HuH-7.5 (cell line): ENCODE results near the gene PMEL.
"Not testable (repeated sequence)": the region's sequence is repeated elsewhere in the genome, so short reads cannot be mapped to it uniquely, and the experiment has no call there.

Experiments used
- DNase-seq: peaks from one replicate; pipeline ENCODE4 v3.0.0; 2011; ENCODE audit warnings: low spot score

The PMEL gene

DNA sequence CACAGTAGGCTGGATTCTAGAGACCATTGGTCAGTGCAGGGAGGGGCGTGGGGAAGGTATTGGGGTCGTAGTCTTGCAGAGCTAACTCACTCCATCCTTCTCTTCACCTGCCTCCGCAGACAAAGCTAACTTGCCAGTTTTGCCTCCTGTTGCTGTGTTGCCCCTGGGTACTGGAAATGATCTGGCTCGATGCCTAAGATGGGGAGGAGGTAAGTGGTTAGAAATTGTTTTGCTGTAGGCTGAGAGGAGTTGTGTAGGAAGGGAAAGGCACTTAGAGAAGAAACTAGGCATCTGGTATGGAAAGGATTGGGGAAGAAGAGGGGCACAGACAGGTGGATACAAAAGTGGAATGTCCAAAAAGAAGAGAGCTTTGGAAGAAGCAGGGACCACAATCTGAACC, 23.8 kb downstream of the PMEL start:
- DNase-seq: no peak

DNA sequence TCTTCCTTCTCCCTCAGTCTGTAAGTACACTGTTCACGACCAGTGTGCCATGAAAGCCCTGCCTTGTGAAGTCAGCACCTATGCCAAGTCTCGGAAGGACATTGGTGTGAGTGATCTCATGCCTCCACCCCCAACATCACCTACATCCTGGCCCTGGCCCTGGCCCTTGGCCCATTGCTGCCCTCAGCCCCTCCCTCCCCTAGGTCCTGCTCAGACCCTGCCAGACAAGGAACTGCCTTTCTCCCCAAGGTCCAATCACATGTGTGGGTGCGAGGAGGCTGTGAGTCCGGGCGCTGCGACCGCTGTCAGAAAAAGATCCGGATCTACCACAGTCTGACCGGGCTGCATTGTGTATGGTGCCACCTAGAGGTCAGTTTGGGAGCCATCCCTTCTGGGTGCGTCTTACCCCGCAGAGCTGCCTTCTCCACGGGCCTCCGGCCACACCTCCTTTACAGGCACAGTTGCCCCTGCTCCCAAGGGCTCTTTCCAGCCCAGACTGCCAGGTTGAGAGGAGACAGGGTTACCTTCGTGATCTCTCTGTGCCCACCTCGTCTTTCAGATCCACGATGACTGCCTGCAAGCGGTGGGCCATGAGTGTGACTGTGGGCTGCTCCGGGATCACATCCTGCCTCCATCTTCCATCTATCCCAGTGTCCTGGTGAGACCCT, 25.6 kb downstream of the PMEL start:
- DNase-seq: peak; percentile 86

DNA sequence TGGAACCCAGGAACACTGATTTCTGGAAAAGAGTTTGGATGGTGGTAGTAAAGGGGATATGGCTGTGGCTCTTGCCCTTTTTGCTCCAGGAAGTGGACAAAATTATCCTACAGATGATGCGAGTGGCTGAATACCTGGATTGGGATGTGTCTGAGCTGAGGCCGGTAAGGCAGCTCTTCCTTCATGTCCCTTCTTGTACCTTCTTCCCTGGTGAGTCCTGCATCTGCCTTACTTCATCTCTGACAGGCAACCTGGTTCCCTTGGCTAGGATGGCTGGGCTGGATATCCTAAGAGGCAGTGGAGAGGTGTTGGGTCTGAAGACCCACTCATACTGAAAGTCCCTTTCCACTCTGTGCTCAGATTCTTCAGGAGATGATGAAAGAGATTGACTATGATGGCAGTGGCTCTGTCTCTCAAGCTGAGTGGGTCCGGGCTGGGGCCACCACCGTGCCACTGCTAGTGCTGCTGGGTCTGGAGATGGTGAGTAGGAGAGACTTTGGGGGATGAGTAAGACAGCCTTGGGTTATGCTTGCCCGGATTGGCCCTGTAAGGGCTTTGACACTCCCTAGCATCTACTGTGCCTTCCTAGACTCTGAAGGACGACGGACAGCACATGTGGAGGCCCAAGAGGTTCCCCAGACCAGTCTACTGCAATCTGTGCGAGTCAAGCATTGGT, 26.9 kb downstream of the PMEL start:
- DNase-seq: no peak

DNA sequence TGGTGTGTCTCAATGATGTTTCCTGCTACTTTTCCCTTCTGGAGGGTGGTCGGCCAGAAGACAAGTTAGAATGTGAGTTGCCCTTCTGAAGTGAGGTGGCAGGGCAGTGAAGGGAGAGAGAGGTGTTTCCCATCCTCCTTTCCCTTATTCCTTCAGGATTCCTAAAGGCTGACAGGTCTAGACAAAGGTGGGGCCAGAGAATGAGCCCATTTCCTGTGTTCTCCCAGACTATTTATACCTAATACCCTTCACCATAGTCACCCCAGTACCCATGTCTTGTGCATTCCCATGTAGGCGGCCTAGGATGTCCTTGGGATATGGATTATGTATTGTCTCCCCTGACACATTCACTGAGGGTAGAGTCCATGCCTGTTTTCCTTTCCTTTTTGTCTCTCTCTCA, 27.9 kb downstream of the PMEL start:
- no peak for DNase-seq

DNA sequence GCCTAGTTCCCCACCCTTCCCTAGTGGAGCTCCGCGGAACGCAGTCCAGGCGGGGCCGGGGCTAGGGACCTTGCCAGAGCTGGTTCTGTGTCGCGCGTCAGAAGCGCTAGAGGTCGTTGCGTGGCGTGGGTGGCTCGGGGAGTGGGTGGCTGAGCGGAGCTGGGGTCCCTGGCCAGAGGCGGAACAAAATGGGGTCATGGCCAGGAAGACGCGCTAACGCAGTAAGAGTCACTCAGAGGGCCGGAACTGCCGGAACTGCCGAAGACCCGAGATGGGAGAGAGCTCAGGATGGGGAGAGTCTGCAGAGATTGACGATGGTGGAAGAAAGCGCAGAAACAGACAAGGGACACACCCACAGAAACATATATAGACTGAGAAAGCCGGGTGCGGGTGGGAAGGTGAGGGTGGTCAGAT, 30.1 kb downstream of the PMEL start:
- DNase-seq: no peak

DNA sequence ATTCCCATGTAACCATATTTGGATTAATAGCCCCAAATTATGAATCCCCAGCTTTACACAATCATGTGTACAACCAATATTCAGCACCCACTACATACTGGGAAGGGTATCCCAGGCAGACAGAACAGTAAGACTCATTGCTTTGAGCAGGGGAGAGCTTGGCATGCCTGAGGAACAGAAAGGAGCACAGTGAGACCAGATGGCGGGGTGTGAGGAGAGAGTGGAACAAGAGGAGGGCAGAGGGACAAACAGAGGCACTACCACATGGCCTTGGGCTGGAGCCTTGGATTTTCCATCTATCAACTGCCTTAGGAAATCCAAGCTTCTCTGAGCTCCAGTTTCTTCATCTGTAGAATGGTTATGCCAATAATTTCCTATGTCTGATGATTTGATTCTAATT, 31.1 kb downstream of the PMEL start:
- DNase-seq: no peak

DNA sequence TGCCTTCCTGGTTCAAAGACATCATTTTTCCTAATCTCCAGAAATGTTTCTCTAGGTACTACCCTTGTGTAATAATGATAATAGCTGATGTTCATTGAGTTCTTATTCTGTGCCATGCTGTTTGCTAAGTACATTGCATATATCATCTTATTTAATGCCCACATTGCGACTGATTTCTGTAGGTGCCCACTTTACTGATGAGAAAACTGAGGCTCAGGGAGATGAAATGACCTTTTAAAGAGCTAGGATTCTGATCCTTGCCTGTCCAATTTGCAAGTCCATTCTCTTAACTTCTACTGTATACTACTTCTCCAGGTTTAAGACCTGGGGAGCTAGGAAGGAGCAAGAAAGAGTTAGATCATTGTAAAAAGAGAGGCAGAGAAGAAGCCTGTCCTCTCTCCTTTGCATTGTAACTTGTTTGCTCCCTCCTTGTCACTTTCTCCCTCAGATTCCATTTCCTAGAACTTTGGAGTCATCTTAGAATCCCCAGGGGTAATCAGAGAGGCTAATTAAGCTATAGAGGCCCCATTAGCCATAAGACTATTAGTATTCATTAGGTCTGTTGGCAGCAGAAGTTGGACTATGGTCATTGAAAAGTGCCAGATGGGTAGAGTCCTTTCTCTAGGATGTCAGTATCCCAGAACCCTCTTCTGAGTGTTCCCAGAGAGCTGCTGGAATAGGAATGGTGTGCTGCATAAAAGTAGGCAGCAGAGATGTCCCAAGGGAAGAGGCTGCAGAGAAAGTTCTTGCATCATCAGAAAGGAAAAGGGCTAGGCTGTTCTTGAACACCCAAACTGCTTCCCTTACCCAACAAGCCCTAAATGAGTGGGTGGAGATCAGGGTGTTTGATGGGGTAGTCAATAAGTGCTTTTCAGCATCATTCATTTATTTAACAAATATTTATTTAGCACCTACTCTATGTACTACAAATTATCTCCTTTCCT, 31.8 kb downstream of the PMEL start:
- no peak for DNase-seq

DNA sequence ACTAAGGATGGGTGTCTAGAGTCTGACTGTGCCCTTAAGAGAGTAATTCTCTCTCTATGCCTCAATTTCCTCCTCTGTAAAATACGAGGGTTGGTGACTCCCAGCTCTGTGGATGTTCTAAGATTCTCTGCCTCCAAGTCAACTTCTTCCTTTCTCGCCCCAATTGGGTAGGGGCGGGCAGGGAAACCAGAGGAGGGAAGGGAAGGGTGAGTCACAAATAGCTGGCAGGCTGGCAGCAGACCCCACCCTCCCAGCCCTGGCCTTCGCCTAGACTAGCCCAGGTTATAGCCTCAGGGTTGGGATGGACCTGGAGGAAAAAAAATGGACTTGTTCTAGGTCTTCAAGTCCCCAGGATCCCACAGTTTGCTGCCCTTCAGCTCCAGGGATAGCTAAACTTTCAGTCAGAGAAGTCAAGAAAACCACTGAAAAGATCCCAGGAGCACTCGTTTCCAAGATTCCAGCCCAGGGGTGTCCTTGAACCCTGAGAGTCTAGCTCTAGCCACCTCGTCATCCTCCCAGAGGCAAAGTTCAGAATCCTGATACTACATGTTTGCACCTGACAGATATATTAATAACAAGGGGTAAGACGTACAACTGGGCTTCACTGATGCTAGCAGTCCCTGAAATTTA, 32.6 kb downstream of the PMEL start:
- no peak for DNase-seq

DNA sequence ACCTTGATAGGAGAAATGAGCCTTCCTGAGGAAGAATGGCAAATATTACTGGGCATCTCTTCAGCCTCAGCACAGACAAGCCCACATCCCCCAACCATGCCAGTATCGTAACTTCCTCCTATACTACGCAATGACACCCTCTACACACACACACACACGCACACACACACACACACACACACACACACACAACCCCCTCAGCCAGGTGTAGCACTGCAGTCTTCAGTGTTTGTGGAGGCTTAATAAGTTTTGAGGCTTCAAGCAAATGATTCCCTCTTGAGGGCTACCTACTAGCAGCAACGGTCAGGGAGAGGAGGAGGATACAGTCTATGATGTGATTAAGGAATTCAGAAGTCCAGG, 33.3 kb downstream of the PMEL start:
- peak; percentile 42 for DNase-seq

DNA sequence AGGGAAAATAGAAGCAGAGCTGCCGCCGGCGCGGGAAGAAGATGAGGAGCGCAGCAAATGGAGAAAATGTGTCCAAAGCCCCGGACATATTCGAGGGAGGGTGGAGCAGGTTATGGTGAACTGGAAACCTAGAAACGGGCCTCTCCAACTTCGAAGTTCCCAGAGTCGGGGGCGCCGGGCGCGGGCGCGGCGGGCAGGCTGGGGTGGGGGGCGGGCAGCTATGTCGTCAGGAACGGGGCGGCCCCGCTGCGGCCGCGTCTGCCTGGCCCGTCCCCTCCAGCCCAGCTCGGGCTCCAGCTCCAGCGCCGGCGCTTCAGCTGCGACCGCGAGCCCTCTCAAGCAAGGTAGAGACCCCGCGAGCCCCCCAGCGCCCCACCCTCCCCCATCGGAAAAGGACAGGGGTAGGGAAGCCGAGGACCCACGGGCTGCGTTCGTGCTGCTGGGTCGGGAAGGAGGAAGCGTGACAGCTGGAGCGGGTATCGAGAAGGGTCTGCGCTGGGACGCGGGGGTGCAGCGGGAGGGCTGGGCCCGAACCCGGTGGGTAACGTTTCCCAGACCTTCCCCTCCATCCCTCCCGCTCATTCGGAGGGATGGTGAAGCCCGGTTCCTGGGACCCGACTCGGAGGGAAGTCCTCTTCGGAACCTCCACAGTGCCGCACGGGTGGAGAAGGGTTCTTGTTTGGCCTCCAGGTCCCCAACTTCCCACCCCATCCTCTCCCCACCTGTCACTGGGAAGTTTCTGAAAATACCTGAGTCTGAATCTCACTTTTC, 33.9 kb downstream of the PMEL start:
- DNase-seq: peak; percentile 68

DNA sequence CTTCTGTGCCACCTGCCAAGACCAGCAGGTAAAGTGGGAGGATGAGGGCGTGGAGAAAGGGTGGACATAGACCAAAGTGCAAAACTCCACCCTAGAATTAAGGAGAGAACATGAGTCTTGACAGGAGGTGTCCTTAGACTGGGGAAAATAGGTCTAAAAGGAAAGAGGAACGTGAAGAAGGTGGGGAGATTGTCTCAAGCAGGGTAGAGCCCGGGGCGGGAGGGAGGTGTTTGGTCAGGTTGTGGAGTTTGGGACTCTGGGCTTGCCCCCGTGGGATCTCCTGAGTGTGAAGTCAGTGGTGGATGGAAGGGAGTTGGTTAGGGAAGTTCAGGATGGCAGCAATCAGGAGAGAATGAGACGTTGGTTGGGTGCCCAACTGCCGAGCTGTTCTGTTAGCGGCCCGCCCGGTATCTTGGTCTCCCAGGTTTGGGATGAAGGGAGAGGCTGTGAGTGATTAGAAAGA, 34.5 kb downstream of the PMEL start:
- DNase-seq: no peak

DNA sequence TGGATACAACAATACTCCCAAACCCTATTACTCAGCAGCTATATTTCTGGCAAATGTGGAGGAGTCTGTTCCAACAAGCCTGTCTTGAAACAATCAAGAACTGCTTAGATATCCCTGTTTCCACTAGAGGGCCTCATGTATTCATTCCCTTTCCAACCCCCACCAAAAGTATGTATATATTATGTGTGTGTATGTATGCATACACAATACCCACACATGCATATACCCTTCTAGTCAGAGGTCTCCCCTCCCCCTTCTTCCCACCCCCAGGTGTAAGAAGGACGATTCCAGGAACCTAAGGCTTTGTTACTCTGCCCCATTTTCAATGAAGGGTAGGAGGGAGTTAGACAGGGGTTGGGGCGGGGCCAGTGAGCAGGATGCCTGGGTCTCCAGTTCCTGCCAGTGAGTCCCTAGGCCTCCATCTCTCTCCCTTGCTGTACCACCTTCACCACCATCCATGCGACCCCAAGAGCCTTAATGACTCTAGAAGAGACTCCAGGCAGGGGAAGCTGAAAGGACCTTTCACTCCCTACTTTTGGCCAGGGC, 35.0 kb downstream of the PMEL start, which contains the start of gene DGKA:
Gene DGKA, plus strand, starts transcription at position 392 of the 546 bp plus-strand sequence. CDS start 5,342 bp downstream, outside the sequence.
- peak; percentile 76 for DNase-seq

DNA sequence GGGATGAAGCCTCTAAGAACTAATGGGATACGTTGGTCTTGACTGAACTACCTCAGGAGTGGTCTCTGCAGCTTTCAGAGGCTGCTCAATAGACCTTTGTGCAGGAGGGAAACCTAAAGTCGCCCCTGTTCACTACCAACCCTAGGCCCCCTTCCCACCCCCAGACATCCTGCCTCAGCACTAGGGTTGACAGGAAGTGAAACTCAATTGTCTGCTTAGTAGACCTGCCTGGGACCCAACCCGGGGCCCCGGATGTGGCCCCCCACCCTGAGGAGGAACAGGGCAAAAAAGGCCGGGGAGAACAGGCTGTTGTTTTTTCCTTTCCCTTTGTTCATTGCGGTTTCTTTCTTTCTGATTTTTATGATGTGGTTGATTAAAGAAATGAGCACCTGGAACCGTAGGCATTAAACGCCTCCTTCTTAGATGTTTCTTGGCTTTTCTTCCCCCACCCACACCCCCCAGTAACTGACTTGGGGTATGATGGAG, 36.5 kb downstream of the PMEL start:
- DNase-seq: no peak

DNA sequence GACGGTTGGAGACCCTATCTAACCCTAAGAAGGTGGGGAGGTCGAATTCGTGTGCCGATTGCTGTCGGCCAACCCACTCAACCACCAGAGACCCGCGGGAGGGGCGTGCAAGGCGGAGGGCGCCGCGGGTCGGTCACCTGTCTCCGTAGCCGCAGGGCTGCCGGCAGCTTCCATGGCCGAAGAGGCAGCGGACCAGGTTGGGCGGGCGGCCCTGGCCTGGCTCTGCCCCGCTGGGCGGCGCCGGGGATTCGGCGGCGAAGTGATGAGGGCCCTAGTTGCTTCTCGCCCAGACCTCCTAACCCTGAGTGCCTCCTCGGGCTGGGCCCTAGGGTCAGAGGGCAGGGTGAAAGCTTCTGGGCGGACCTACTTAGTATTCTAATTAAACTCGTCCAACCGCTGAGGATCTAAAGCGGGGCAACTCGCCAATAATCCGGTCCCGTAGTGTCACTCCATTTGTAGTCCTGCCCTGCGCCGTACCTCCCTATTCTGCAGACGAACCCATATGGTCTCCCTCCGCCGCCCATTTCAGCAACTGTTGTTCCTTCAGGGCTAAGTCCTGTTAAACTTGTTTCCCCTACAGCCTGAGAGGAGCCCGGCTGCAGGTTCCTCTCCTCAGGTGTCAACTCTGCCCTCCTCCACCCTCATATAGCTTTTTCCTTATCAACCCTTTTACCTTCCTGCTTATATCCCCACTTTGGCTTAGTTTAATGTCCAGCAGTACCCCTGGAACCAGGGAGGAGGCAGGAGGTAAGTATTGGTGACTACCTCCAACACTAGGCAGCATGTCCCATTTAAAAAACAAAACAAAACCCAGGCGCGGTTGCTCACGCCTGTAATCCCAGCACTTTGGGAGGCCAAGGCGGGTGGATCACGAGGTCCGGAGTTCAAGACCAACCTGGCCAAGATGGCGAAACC, 38.0 kb downstream of the PMEL start, which contains the start of gene PYM1:
Gene PYM1, minus strand, starts transcription at position 307 of the 915 bp plus-strand sequence. Its CDS starts 133 bp downstream, at position 174.
- DNase-seq: peak; percentile 84

DNA sequence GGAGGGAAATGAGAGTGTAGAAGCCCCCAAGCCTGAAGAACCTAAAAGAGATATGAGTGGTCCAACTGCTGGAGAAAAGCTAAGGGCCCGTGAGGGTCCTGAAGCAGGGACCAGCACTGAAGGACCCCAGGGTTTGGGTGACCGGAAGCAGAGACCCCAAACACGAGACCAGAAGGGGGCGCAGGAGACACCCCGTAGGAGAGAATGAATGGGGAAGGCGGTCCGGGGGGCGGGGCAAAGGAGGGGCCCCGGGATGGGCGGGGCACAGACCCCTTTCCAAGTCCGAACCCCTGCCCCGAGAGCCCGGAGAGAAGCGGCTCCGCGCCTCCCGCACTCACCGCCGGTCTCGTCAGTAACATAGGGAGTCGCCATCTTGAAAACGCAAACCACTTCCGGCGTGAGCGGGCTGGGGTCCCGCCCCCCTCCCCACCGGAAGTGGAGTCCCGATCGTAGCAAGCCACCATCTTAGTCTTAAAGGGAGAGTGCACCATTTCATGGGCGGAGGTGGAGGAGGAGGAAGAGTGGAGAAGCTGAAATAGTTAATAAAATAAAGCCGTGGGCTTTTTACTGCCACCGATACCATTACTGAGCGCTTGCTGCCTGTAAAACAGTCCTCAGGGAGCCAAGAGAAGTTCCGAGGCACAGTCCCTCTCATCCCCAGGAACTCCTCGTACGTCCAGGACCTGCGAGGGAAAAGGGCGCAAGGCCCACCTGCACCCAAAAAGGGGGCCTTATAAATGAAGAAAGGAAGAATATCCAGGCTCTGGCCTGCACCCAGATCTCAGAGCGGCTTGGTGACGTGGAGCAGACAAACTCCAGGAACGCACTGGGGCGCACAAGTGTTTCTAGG, 38.9 kb downstream of the PMEL start:
- peak; percentile 95 for DNase-seq

DNA sequence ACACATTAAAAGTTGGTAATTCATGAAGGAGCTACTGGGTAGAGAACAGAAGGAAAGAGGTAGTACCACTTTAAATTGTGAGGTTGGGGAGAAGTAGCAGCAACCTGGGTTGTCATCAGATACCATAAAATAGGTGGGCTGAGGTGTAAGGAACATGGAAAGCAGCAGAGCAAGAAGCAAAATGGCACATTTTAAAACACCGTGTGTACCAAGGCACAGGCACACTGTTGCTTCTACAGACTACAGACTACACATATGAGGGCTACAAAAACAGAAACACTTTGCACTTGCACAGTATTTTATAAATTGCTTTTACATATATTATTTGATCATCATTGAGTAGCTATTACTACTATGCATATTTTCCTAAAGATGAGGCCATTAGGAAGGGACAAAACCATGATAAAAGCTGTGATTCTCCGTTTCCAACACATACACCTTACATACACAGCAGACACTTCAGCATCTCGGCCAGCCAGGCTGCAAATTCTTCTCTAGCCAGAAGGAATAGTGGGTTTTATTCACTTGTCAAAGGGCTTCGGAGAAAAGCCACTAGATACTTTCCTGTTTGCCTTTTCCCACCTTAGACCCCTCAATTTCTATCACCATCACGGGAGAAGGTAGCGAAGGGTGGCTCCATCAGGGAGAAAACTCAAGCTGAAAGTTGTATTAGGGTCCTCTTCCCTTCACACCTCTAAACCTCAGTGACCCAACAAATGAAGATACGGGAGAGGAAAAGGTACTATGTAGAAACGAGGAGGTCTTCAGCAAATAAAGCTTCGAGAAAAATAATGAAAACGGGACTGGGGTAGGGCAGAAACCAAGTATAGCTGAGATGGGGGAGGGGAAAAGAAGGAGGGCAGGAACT, 39.7 kb downstream of the PMEL start:
- DNase-seq: no peak

DNA sequence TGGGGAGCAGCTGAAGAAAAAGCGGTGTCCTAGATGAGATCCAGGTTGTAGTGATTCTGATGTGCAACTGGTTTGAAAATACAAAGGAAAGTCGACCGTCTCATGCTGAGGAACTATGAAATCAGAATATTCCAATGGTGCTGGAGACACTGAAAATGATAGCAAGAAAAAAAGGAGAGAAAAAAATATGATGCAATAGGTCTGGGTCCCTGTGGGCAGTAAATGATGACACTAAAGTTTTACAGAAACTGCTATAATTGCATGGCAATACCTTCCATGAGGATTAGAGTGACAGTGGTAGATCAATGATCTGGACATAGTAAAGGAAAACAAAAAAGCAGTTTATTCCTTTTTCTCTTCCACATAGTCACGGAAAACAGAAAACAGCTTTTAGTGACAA, 40.5 kb downstream of the PMEL start:
- DNase-seq: no peak

DNA sequence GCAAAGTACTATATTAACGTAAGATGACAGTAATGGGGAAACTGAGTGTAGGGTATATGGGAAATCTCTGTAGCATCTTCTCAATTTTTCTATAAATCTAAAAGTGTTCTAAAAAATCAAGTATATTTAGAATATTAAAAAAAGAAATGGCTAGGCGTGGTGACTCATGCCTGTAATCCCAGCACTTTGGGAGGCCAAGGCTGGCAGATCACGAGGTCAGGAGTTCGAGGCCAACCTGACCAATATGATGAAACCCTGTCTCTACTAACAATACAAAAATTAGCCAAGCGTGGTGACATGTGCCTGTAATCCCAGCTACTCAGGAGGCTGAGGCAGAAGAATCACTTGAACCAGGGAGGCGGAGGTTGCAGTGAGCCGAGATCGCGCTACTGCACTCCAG, 42.2 kb downstream of the PMEL start:
- not testable (repeated sequence) for DNase-seq
